ENCODE results near the gene TRIM29.
"Not testable (repeated sequence)": the region's sequence is repeated elsewhere in the genome, so short reads cannot be mapped to it uniquely, and the experiment has no call there.

Gene TRIM29

GRCh38 chr11:120181376-120181975 lies 43.6 kb upstream of the TRIM29 start:
- Histone ChIP-seq H3K27ac (ENCODE audit: low read length) (no peak overlapping the region), H3K9me3 (ENCODE audit: control insufficient read depth, insufficient read depth, low read length) (no peaks in the 10 kb centered on the region), H3K4me1 (ENCODE audit: control insufficient read depth, insufficient read depth, low read length) (peaks cover 3% of the 10 kb centered on the region), H3K27me3 (ENCODE audit: control insufficient read depth, insufficient read depth, low read length) (peaks cover 13% of the 10 kb centered on the region; the same call in 1 of the 2 replicates), H3K4me3 (ENCODE audit: low read length) (no peak overlapping the region), H3K36me3 (ENCODE audit: control insufficient read depth, insufficient read depth, low read length) (no peaks in the 10 kb centered on the region)
- no peak for DNase-seq (ENCODE audit: low read depth, low spot score)
- no CpG with 5 or more reads among the region's 10 CpGs for WGBS (ENCODE audit: insufficient coverage, insufficient read length)

GRCh38 chr11:120180551-120181232 lies 42.8 kb upstream of the TRIM29 start:
- no peaks in the 10 kb centered on the region for H3K36me3 ChIP-seq (ENCODE audit: control insufficient read depth, insufficient read depth, low read length)
- no peak overlapping the region for H3K4me3 ChIP-seq (ENCODE audit: low read length)
- no CpG with 5 or more reads among the region's 11 CpGs for WGBS (ENCODE audit: insufficient coverage, insufficient read length)
- H3K27me3 ChIP-seq (ENCODE audit: control insufficient read depth, insufficient read depth, low read length), result peaks cover 13% of the 10 kb centered on the region; the same call in 1 of the 2 replicates
- no peak overlapping the region for H3K27ac ChIP-seq (ENCODE audit: low read length)
- no peak for DNase-seq (ENCODE audit: low read depth, low spot score)
- peaks cover 3% of the 10 kb centered on the region for H3K4me1 ChIP-seq (ENCODE audit: control insufficient read depth, insufficient read depth, low read length)
- no peaks in the 10 kb centered on the region for H3K9me3 ChIP-seq (ENCODE audit: control insufficient read depth, insufficient read depth, low read length)

GRCh38 chr11:120180063-120180462 lies 42.1 kb upstream of the TRIM29 start:
- DNase-seq (ENCODE audit: low read depth, low spot score); H3K4me1 ChIP-seq (ENCODE audit: control insufficient read depth, insufficient read depth, low read length); H3K4me3 ChIP-seq (ENCODE audit: low read length); H3K27ac ChIP-seq (ENCODE audit: low read length); H3K36me3 ChIP-seq (ENCODE audit: control insufficient read depth, insufficient read depth, low read length); H3K9me3 ChIP-seq (ENCODE audit: control insufficient read depth, insufficient read depth, low read length): not testable (repeated sequence)
- no CpG with 5 or more reads among the region's 6 CpGs for WGBS (ENCODE audit: insufficient coverage, insufficient read length)
- peaks cover 14% of the 10 kb centered on the region; the same call in 1 of the 2 replicates for H3K27me3 ChIP-seq (ENCODE audit: control insufficient read depth, insufficient read depth, low read length)

- Histone ChIP-seq H3K9me3 (ENCODE audit: control insufficient read depth, insufficient read depth, low read length) (no peaks in the 10 kb centered on the region), H3K27me3 (ENCODE audit: control insufficient read depth, insufficient read depth, low read length) (peaks cover 17% of the 10 kb centered on the region; the same call in 1 of the 2 replicates), H3K36me3 (ENCODE audit: control insufficient read depth, insufficient read depth, low read length) (no peaks in the 10 kb centered on the region), H3K4me3 (ENCODE audit: low read length) (no peak overlapping the region), H3K4me1 (ENCODE audit: control insufficient read depth, insufficient read depth, low read length) (peaks cover 3% of the 10 kb centered on the region), H3K27ac (ENCODE audit: low read length) (no peak overlapping the region)
- no peak for DNase-seq (ENCODE audit: low read depth, low spot score)
- WGBS (ENCODE audit: insufficient coverage, insufficient read length), result 100% methylated on average over 2 of the region's 10 CpGs
These were observed 41.3 kb upstream of the TRIM29 start for GRCh38 chr11:120179057-120179672.

GRCh38 chr11:120178561-120179056 lies 40.7 kb upstream of the TRIM29 start:
- WGBS (ENCODE audit: insufficient coverage, insufficient read length), result no CpG with 5 or more reads among the region's 5 CpGs
- Histone ChIP-seq H3K9me3 (ENCODE audit: control insufficient read depth, insufficient read depth, low read length) (no peaks in the 10 kb centered on the region), H3K4me1 (ENCODE audit: control insufficient read depth, insufficient read depth, low read length) (peaks cover 3% of the 10 kb centered on the region), H3K27ac (ENCODE audit: low read length) (no peak overlapping the region), H3K27me3 (ENCODE audit: control insufficient read depth, insufficient read depth, low read length) (peaks cover 17% of the 10 kb centered on the region; the same call in 1 of the 2 replicates), H3K4me3 (ENCODE audit: low read length) (no peak overlapping the region), H3K36me3 (ENCODE audit: control insufficient read depth, insufficient read depth, low read length) (no peaks in the 10 kb centered on the region)
- DNase-seq (ENCODE audit: low read depth, low spot score), result no peak

- H3K27ac ChIP-seq (ENCODE audit: low read length), result no peak overlapping the region
- no peak overlapping the region for H3K4me3 ChIP-seq (ENCODE audit: low read length)
- H3K27me3 ChIP-seq (ENCODE audit: control insufficient read depth, insufficient read depth, low read length), result peaks cover 24% of the 10 kb centered on the region; the same call in 1 of the 2 replicates
- H3K36me3 ChIP-seq (ENCODE audit: control insufficient read depth, insufficient read depth, low read length), result no peaks in the 10 kb centered on the region
- DNase-seq (ENCODE audit: low read depth, low spot score), result no peak
- no CpG with 5 or more reads among the region's 4 CpGs for WGBS (ENCODE audit: insufficient coverage, insufficient read length)
- no peaks in the 10 kb centered on the region for H3K9me3 ChIP-seq (ENCODE audit: control insufficient read depth, insufficient read depth, low read length)
- H3K4me1 ChIP-seq (ENCODE audit: control insufficient read depth, insufficient read depth, low read length), result no peaks in the 10 kb centered on the region; the same call in 1 of the 2 replicates
These were observed 37.0 kb upstream of the TRIM29 start for GRCh38 chr11:120174866-120175265.

- Histone ChIP-seq H3K36me3 (ENCODE audit: control insufficient read depth, insufficient read depth, low read length) (no peaks in the 10 kb centered on the region), H3K4me3 (ENCODE audit: low read length) (no peak overlapping the region), H3K27me3 (ENCODE audit: control insufficient read depth, insufficient read depth, low read length) (peaks cover 25% of the 10 kb centered on the region; the same call in 1 of the 2 replicates), H3K27ac (ENCODE audit: low read length) (no peak overlapping the region), H3K4me1 (ENCODE audit: control insufficient read depth, insufficient read depth, low read length) (no peaks in the 10 kb centered on the region; the same call in 1 of the 2 replicates), H3K9me3 (ENCODE audit: control insufficient read depth, insufficient read depth, low read length) (no peaks in the 10 kb centered on the region)
- no CpG with 5 or more reads among the region's 5 CpGs for WGBS (ENCODE audit: insufficient coverage, insufficient read length)
- no peak for DNase-seq (ENCODE audit: low read depth, low spot score)
These were observed 35.9 kb upstream of the TRIM29 start for GRCh38 chr11:120173807-120174206.

- Histone ChIP-seq H3K4me1 (ENCODE audit: control insufficient read depth, insufficient read depth, low read length) (no peaks in the 10 kb centered on the region; the same call in 1 of the 2 replicates), H3K27me3 (ENCODE audit: control insufficient read depth, insufficient read depth, low read length) (peaks cover 31% of the 10 kb centered on the region), H3K9me3 (ENCODE audit: control insufficient read depth, insufficient read depth, low read length) (no peaks in the 10 kb centered on the region), H3K27ac (ENCODE audit: low read length) (no peak overlapping the region), H3K4me3 (ENCODE audit: low read length) (no peak overlapping the region), H3K36me3 (ENCODE audit: control insufficient read depth, insufficient read depth, low read length) (no peaks in the 10 kb centered on the region)
- WGBS (ENCODE audit: insufficient coverage, insufficient read length), result no CpG with 5 or more reads among the region's 11 CpGs
- no peak for DNase-seq (ENCODE audit: low read depth, low spot score)
These were observed 35.2 kb upstream of the TRIM29 start for GRCh38 chr11:120173019-120173705.

GRCh38 chr11:120172054-120172911 lies 34.4 kb upstream of the TRIM29 start:
- no CpG with 5 or more reads among the region's 24 CpGs for WGBS (ENCODE audit: insufficient coverage, insufficient read length)
- DNase-seq (ENCODE audit: low read depth, low spot score), result peak; percentile 29
- H3K4me1 ChIP-seq (ENCODE audit: control insufficient read depth, insufficient read depth, low read length), result no peaks in the 10 kb centered on the region; the same call in 1 of the 2 replicates
- H3K36me3 ChIP-seq (ENCODE audit: control insufficient read depth, insufficient read depth, low read length), result no peaks in the 10 kb centered on the region
- H3K9me3 ChIP-seq (ENCODE audit: control insufficient read depth, insufficient read depth, low read length), result no peaks in the 10 kb centered on the region
- H3K4me3 ChIP-seq (ENCODE audit: low read length), result no peak overlapping the region
- no peak overlapping the region for H3K27ac ChIP-seq (ENCODE audit: low read length)
- H3K27me3 ChIP-seq (ENCODE audit: control insufficient read depth, insufficient read depth, low read length), result peaks cover 40% of the 10 kb centered on the region
